GM12878 (cell line): ENCODE data around the gene IL17B. TPM values are rescaled to one million over a fixed set of nuclear protein-coding genes. Genes with fewer than 3 reads are reported as not detected.

Source experiments
- ATAC-seq: fragments of 200-7000 bp; cut with Tn5 transposase; 3 replicates; pipeline ENCODE4 v1.9.1; 2020; ENCODE audit warnings: mild to moderate bottlenecking, moderate library complexity
- BruUV-seq: library from RNA; stranded (reverse); fragments of 400-500 nt; replicated peaks from 2 replicates; lab custom pipeline; 2021; lab: Mats Ljungman, UMichigan
- CTCF ChIA-PET: fragments of 300-600 bp; sonication (Branson Sonifier 250); formaldehyde crosslinking; extraction: SDS; loops from one replicate; lab custom pipeline; 2021; ENCODE audit warnings: inconsistent platforms; lab: Yijun Ruan, JAX
- POLR2A ChIA-PET: fragments of 350-600 bp; formaldehyde crosslinking; extraction: SDS; loops from one replicate; lab custom pipeline; 2021; ENCODE audit warnings: inconsistent platforms; lab: Charles Lee
- RAD21 ChIA-PET: fragments of 300-600 bp; sonication (Branson Sonifier 250); formaldehyde crosslinking; loops from one replicate; lab custom pipeline; 2023; ENCODE audit warnings: antibody characterized with exemption; ENCODE audit not compliant: unreplicated experiment; lab: Charles Lee
- SMC1A ChIA-PET: fragments of 300-600 bp; sonication (Branson Sonifier 250); formaldehyde crosslinking; loops from one replicate; lab custom pipeline; 2023; ENCODE audit not compliant: unreplicated experiment, uncharacterized antibody; lab: Charles Lee
- DNase-seq: peaks from one replicate; pipeline ENCODE4 v3.0.0-alpha.2; 2011; ENCODE audit warnings: low read depth, low spot score
- FAIRE-seq: peaks from 3 replicates; lab custom pipeline; 2011; peaks lifted over from hg19 to GRCh38; lab: Jason Lieb, UNC
- H2AFZ ChIP-seq: 2 replicates; pipeline ENCODE4 v1.6.0; 2011; ENCODE audit warnings: low read depth, low read length, control low read depth; ENCODE audit not compliant: control insufficient read depth
- H3K27ac ChIP-seq: 2 replicates; pipeline ENCODE4 v1.5.1; 2011; ENCODE audit warnings: control low read depth; ENCODE audit not compliant: control insufficient read depth, insufficient read depth
- H3K27me3 ChIP-seq, 2 experiments: replicated peaks in 1 of 2; 2 replicates each; pipeline versions ENCODE4 v1.6.0 to v1.6.1; 2011; ENCODE audit warnings: low read length in 1 of 2; ENCODE audit not compliant: control insufficient read depth in 2 of 2, insufficient read depth in 2 of 2
- H3K36me3 ChIP-seq, 2 experiments: 2 replicates each; pipeline ENCODE4 v1.5.1; 2011; ENCODE audit warnings: low read length in 1 of 2; ENCODE audit not compliant: control insufficient read depth in 2 of 2, insufficient read depth in 2 of 2
- H3K4me1 ChIP-seq: 2 replicates; pipeline ENCODE4 v1.6.1; 2011; ENCODE audit warnings: mild to moderate bottlenecking, low read length, moderate library complexity, mixed read lengths; ENCODE audit not compliant: control insufficient read depth, insufficient read depth
- H3K4me2 ChIP-seq: 2 replicates; pipeline ENCODE4 v1.6.0; 2011; ENCODE audit warnings: control low read depth; ENCODE audit not compliant: control insufficient read depth, insufficient read depth
- H3K4me3 ChIP-seq: fragments of 200-600 bp; sonication (generic); 2 replicates; pipeline ENCODE4 v1.5.1; 2016
- H3K79me2 ChIP-seq: 2 replicates; pipeline ENCODE4 v1.6.0; 2011; ENCODE audit warnings: low read length; ENCODE audit not compliant: control insufficient read depth, insufficient read depth
- H3K9ac ChIP-seq: 2 replicates; pipeline ENCODE4 v1.8.0; 2011; ENCODE audit warnings: low read length, control low read depth, mixed read lengths; ENCODE audit not compliant: control insufficient read depth, insufficient read depth
- H3K9me3 ChIP-seq: replicated peaks from 3 replicates; pipeline ENCODE4 v1.5.1; 2011; ENCODE audit warnings: mild to moderate bottlenecking, low read length; ENCODE audit not compliant: control insufficient read depth, insufficient read depth
- H4K20me1 ChIP-seq: 2 replicates; pipeline ENCODE4 v1.6.0; 2011; ENCODE audit not compliant: control insufficient read depth, insufficient read depth
- ATF7 ChIP-seq: fragments of 450-650 bp; IDR thresholded peaks from 2 replicates; pipeline ENCODE4 v1.6.1; 2016; ENCODE audit warnings: low read depth, mild to moderate bottlenecking
- BACH1 ChIP-seq: fragments of 450-650 bp; IDR thresholded peaks from 2 replicates; pipeline ENCODE4 v1.6.1; 2017; ENCODE audit warnings: mild to moderate bottlenecking, borderline replicate concordance
- BCL11A ChIP-seq: IDR thresholded peaks from 2 replicates; pipeline ENCODE4 v1.6.1; 2011; ENCODE audit warnings: low read depth, low read length
- CHD1 ChIP-seq: IDR thresholded peaks from 2 replicates; pipeline ENCODE4 v1.6.1; 2012; ENCODE audit warnings: low read depth, low read length, improper control_type of control experiment
- GATAD2B ChIP-seq: fragments of 450-650 bp; conservative IDR thresholded peaks from 2 replicates; pipeline ENCODE4 v1.6.1; 2017; ENCODE audit warnings: low read depth, mild to moderate bottlenecking, moderate library complexity
- HDGF ChIP-seq: fragments of 450-650 bp; IDR thresholded peaks from 2 replicates; pipeline ENCODE4 v1.6.1; 2016; ENCODE audit warnings: antibody characterized with exemption
- IKZF2 ChIP-seq, 2 experiments: fragments of 450-650 bp; IDR thresholded peaks; 2 replicates each; pipeline ENCODE4 v1.6.1; 2017; ENCODE audit warnings: mild to moderate bottlenecking in 2 of 2, moderate library complexity in 2 of 2
- IRF4 ChIP-seq: IDR thresholded peaks from 2 replicates; pipeline ENCODE4 v1.6.1; 2011; ENCODE audit warnings: low read depth, low read length
- KDM1A ChIP-seq: fragments of 200-600 bp; sonication (generic); IDR thresholded peaks from 2 replicates; pipeline ENCODE4 v1.6.1; 2016; ENCODE audit warnings: borderline replicate concordance
- KLF5 ChIP-seq: fragments of 450-650 bp; IDR thresholded peaks from 2 replicates; pipeline ENCODE4 v1.6.1; 2014; ENCODE audit warnings: mild to moderate bottlenecking; ENCODE audit not compliant: partially characterized antibody
- MEF2B ChIP-seq: fragments of 450-650 bp; IDR thresholded peaks from 2 replicates; pipeline ENCODE4 v1.6.1; 2018; ENCODE audit warnings: mild to moderate bottlenecking, moderate library complexity; ENCODE audit not compliant: partially characterized antibody, poor library complexity, severe bottlenecking
- MTA3 ChIP-seq: IDR thresholded peaks from 2 replicates; pipeline ENCODE4 v1.6.1; 2012; ENCODE audit warnings: low read length, inconsistent platforms, borderline replicate concordance
- MXI1 ChIP-seq: fragments of 150-350 bp; IDR thresholded peaks from 2 replicates; pipeline ENCODE4 v1.6.1; 2011; ENCODE audit warnings: low read depth, mild to moderate bottlenecking, inconsistent platforms, low read length, improper control_type of control experiment
- NFIC ChIP-seq: IDR thresholded peaks from 2 replicates; pipeline ENCODE4 v1.6.1; 2012; ENCODE audit warnings: low read depth, mild to moderate bottlenecking, inconsistent platforms, low read length, moderate library complexity
- NRF1 ChIP-seq: conservative IDR thresholded peaks from 2 replicates; pipeline ENCODE4 v1.6.1; 2011; ENCODE audit warnings: mild to moderate bottlenecking, low read depth, low read length, improper control_type of control experiment
- PML ChIP-seq: IDR thresholded peaks from 2 replicates; pipeline ENCODE4 v1.6.1; 2012; ENCODE audit warnings: low read length, inconsistent platforms
- RAD21 ChIP-seq: IDR thresholded peaks from 2 replicates; pipeline ENCODE4 v1.6.1; 2011; ENCODE audit warnings: mild to moderate bottlenecking, low read depth, low read length, moderate library complexity; ENCODE audit not compliant: insufficient read depth
- STAT3 ChIP-seq: IDR thresholded peaks from 2 replicates; pipeline ENCODE4 v1.6.1; 2011; ENCODE audit warnings: low read depth, low read length, improper control_type of control experiment
- TBL1XR1 ChIP-seq: IDR thresholded peaks from 2 replicates; pipeline ENCODE4 v1.6.1; 2012; ENCODE audit warnings: low read depth, low read length, improper control_type of control experiment
- WGBS: methylation state at CpG from one replicate; pipeline ENCODE4 v1.1.6; 2016; ENCODE audit warnings: low lambda C conversion rate; ENCODE audit not compliant: insufficient replicate concordance, insufficient coverage; ENCODE audit errors: missing lambda C conversion rate; 5-methylcytosine and 5-hydroxymethylcytosine counted together
- in situ Hi-C: fragments of 300-500 bp; cut with MboI; formaldehyde crosslinking; loops from 9 replicates; pipeline ENCODE4 v1.14.3; 2018; ENCODE audit warnings: mixed read lengths
- intact Hi-C: fragments of 100-400 bp; cut with micrococcal nuclease; formaldehyde crosslinking; loops from one replicate; pipeline ENCODE4 v1.14.2; 2022; ENCODE audit not compliant: unreplicated experiment
- polyA plus RNA-seq, 11 experiments: library from polyadenylated mRNA; depleted of rRNA in 4 of 11; unstranded in 6 of 11; stranded (reverse) in 5 of 11; fragments of >200 nt; fragmentation: Nextera tagmentation in 4 of 11; fragmentation: Illumina TruSeq in 1 of 11; extraction: Ambion mirVana in 4 of 11; extraction: Trizol in 1 of 11; gene quantifications; 1 replicate in 1 of 11; 2 replicates in 10 of 11; pipeline versions ENCODE4 v1.2.1 to v1.2.3, GENCODE V29; 2011 to 2016; ENCODE audit warnings: inconsistent platforms in 2 of 11, missing spikeins in 2 of 11, low read depth in 1 of 11
- total RNA-seq, 4 experiments: library from RNA; depleted of rRNA in 3 of 4; stranded (reverse); fragments of >200 nt in 3 of 4; fragmentation: Illumina TruSeq in 1 of 4; extraction: Trizol in 1 of 4; gene quantifications; 2 replicates each; pipeline versions ENCODE4 v1.2.1 to v1.2.3, GENCODE V29; 2013 to 2021
- TF ChIP-seq, protein P1 (sequence below): IDR thresholded peaks from 2 replicates; pipeline ENCODE4 v1.6.1; 2011; ENCODE audit warnings: low read depth, low read length, improper control_type of control experiment, borderline replicate concordance
- TF ChIP-seq, protein P2 (sequence below): fragments of 450-650 bp; formaldehyde crosslinking; IDR thresholded peaks from 2 replicates; pipeline ENCODE4 v1.4.0; 2020; ENCODE audit warnings: mild to moderate bottlenecking, moderate library complexity

The IL17B gene
- total and polyA plus RNA-seq, 10 of the 15 experiments (the other 5 are each of a cell fraction or from before 2014, with no cell fraction given), result not detected

DNA sequence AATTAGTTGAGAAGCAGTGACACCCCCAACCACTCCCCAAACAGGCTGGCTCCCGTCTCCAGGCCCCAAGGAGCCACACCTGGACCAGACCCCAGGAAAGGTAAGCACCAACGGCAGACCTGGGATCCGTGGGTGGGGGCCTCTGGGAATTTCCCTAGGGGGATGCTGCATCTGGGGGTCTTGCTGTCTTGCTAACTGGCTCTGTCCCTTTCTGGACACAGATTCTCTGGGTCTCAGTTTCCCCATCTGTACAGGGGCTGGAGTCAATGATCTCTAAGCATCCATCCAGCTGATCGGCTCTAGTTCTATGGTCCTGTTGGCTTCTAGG lies 27.9 kb upstream of the IL17B start (continued):
- TF ChIP-seq NRF1, result no peak
- TF ChIP-seq RAD21, result no peak
- TF ChIP-seq, protein P1, sequence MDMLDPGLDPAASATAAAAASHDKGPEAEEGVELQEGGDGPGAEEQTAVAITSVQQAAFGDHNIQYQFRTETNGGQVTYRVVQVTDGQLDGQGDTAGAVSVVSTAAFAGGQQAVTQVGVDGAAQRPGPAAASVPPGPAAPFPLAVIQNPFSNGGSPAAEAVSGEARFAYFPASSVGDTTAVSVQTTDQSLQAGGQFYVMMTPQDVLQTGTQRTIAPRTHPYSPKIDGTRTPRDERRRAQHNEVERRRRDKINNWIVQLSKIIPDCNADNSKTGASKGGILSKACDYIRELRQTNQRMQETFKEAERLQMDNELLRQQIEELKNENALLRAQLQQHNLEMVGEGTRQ, result no peak
- TF ChIP-seq ATF7, result no peak
- TF ChIP-seq IKZF2 (IDR thresholded peaks at IDR 0.05), result no peak
- TF ChIP-seq, all 136 proteins: peak for 0

DNA sequence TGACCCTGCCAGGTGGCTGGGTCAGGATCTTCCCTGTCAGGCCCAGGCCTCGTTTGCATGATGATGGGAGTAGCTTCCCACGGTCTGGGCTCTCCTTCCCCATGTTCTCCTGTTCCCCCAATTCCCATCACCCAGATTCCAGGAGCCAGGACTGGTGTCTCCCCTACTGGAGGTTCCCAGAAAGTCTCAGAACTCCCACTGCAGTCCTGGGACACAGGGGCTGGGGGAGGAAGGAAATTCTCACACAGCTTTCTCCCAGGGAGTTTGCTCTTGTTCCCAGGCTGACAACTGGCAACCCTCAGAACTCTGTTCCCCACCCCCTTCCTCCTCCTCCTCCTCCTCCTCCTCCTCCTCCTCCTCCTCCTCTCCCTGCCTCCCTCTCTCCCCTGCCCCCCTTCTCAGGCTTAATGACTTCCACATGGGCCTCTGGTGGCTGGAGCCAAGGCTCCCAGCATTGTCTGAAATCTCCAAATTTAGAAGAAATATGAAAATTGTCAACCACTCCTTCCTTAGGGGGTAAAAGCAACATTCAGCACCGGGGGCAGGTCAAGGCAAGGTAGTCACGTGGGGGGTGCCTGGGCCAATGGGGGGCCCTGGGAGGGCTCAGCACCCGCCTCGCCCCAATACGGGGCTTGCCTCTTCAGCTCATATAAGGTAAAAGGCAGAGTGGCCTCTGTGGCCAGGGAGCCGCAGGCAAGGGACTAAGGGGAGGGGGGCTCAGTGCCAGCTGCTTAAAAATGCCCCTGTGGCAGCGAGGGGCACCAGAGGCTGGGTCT lies 27.3 kb upstream of the IL17B start:
- Histone ChIP-seq H3K79me2 (no peaks in the 10 kb centered on the region), H3K27me3 (peaks cover 0 to 2% of the 10 kb centered on the region in 2 experiments; a peak in 2 of 4 replicates), H3K9ac (no peak overlapping the region), H4K20me1 (no peaks in the 10 kb centered on the region), H3K4me2 (no peak overlapping the region), H3K4me3 (no peak overlapping the region), H3K27ac (no peak overlapping the region), H3K36me3 (no peaks in the 10 kb centered on the region), H3K9me3 (no peaks in the 10 kb centered on the region), H3K4me1 (no peaks in the 10 kb centered on the region), H2AFZ (no peak overlapping the region)
- WGBS, result 16% methylated on average over 9 of the region's 9 CpGs
- no peak for FAIRE-seq
- intact Hi-C loops (no loop called here), in situ Hi-C loops (no loop called here)
- no TSS peak for BruUV-seq
- RAD21 ChIA-PET, result no interaction called here
- CTCF ChIA-PET, result interaction anchor here (1.3 to 1.4 kb wide), 2 partner anchors 11 to 25 kb away, joined by 3 to 7 read pairs; no protein-coding TSS in a partner anchor
- POLR2A ChIA-PET, result interaction anchor here (0.6 to 0.7 kb wide), 2 partner anchors 83 to 617 kb away, joined by 3 to 4 read pairs; no protein-coding TSS in a partner anchor
- ATAC-seq, result peak; percentile 50
- DNase-seq, result no peak
- SMC1A ChIA-PET, result interaction anchor here (1.4 kb wide), 1 partner anchor 21 kb away, joined by 4 read pairs; no protein-coding TSS in a partner anchor
- TF ChIP-seq BCL11A, result no peak
- no peak for TF ChIP-seq NFIC
- no peak for TF ChIP-seq CHD1
- TF ChIP-seq STAT3, result no peak
- TF ChIP-seq, protein P2, sequence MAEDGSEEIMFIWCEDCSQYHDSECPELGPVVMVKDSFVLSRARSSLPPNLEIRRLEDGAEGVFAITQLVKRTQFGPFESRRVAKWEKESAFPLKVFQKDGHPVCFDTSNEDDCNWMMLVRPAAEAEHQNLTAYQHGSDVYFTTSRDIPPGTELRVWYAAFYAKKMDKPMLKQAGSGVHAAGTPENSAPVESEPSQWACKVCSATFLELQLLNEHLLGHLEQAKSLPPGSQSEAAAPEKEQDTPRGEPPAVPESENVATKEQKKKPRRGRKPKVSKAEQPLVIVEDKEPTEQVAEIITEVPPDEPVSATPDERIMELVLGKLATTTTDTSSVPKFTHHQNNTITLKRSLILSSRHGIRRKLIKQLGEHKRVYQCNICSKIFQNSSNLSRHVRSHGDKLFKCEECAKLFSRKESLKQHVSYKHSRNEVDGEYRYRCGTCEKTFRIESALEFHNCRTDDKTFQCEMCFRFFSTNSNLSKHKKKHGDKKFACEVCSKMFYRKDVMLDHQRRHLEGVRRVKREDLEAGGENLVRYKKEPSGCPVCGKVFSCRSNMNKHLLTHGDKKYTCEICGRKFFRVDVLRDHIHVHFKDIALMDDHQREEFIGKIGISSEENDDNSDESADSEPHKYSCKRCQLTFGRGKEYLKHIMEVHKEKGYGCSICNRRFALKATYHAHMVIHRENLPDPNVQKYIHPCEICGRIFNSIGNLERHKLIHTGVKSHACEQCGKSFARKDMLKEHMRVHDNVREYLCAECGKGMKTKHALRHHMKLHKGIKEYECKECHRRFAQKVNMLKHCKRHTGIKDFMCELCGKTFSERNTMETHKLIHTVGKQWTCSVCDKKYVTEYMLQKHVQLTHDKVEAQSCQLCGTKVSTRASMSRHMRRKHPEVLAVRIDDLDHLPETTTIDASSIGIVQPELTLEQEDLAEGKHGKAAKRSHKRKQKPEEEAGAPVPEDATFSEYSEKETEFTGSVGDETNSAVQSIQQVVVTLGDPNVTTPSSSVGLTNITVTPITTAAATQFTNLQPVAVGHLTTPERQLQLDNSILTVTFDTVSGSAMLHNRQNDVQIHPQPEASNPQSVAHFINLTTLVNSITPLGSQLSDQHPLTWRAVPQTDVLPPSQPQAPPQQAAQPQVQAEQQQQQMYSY (CRISPR knock-in tag), result no peak
- TF ChIP-seq HDGF, result no peak
- TF ChIP-seq KLF5, result no peak
- no peak for TF ChIP-seq NRF1
- TF ChIP-seq GATAD2B, result no peak
- no peak for TF ChIP-seq PML
- no peak for TF ChIP-seq MTA3
- no peak for TF ChIP-seq BACH1
- no peak for TF ChIP-seq KDM1A
- no peak for TF ChIP-seq IRF4
- TF ChIP-seq MXI1, result no peak
- no peak for TF ChIP-seq TBL1XR1
- TF ChIP-seq MEF2B, result peak; percentile 30
